ENCODE measurements around the gene FNDC7.

- TF ChIP-seq CTCF (IDR thresholded peaks at IDR 0.05) = no peak
- TF ChIP-seq POLR2AphosphoS5 (IDR thresholded peaks at IDR 0.05; ENCODE audit: low read depth, low read length) = no peak
- no peak for TF ChIP-seq REST (IDR thresholded peaks at IDR 0.05; ENCODE audit: insufficient read depth in 1 of 2, low read depth in 2 of 2, low read length in 1 of 2)
- TF ChIP-seq TCF7L2 (IDR thresholded peaks at IDR 0.05; ENCODE audit: low read depth, low read length) = no peak
- no peak for TF ChIP-seq SIN3A (IDR thresholded peaks at IDR 0.05; ENCODE audit: borderline replicate concordance, insufficient read depth, low read depth, low read length)
Measured at GRCh38 chr1:108664481-108664880, 48.2 kb upstream of the FNDC7 start.
